Endothelial cell of umbilical vein (primary cell): ENCODE measurements around the gene BRF1. TPM values are rescaled to one million over a fixed set of nuclear protein-coding genes. Genes with fewer than 3 reads are reported as not detected.
"Not testable (repeated sequence)": the region's sequence is repeated elsewhere in the genome, so short reads cannot be mapped to it uniquely, and the experiment has no call there.

Experiments
- BruUV-seq: library from RNA; stranded (reverse); fragments of 400-500 nt; replicated peaks from 2 replicates; lab custom pipeline; 2021; lab: Mats Ljungman, UMichigan
- CTCF ChIA-PET: fragments of 300-600, 350-600 bp; sonication (Branson Sonifier 250); formaldehyde crosslinking; loops from one replicate; lab custom pipeline; 2021; ENCODE audit warnings: antibody characterized with exemption, inconsistent platforms; lab: Charles Lee
- POLR2A ChIA-PET: fragments of 300-600, 350-600 bp; sonication (Branson Sonifier 250); formaldehyde crosslinking; loops from one replicate; lab custom pipeline; 2021; ENCODE audit warnings: antibody characterized with exemption, inconsistent platforms; lab: Charles Lee
- DNase-seq: peaks from one replicate; pipeline ENCODE4 v3.0.0-alpha.2; 2011; ENCODE audit warnings: low read depth, low spot score
- FAIRE-seq: peaks from 2 replicates; lab custom pipeline; 2011; peaks lifted over from hg19 to GRCh38; lab: Jason Lieb, UNC
- H2AFZ ChIP-seq: 2 replicates; pipeline ENCODE4 v1.6.0; 2012; ENCODE audit warnings: low read depth, low read length, control low read depth, inconsistent platforms
- H3K27ac ChIP-seq: 2 replicates; pipeline ENCODE4 v1.5.1; 2011; ENCODE audit warnings: low read depth, mild to moderate bottlenecking, control low read depth, low read length, moderate library complexity; ENCODE audit not compliant: insufficient read depth
- H3K27me3 ChIP-seq, 2 experiments: 2 replicates each; pipeline versions ENCODE4 v1.6.0 to v1.6.1; 2011; ENCODE audit warnings: low read length in 2 of 2, mixed read lengths in 1 of 2; ENCODE audit not compliant: control insufficient read depth in 2 of 2, insufficient read depth in 2 of 2
- H3K36me3 ChIP-seq, 2 experiments: 2 replicates in 1 of 2; 3 replicates in 1 of 2; pipeline ENCODE4 v1.5.1; 2011; ENCODE audit warnings: low read length in 2 of 2, mild to moderate bottlenecking in 1 of 2, moderate library complexity in 1 of 2; ENCODE audit not compliant: control insufficient read depth in 2 of 2, insufficient read depth in 2 of 2; ENCODE audit errors: extremely low read depth in 1 of 2
- H3K4me1 ChIP-seq: 3 replicates; pipeline ENCODE4 v1.5.1; 2011; ENCODE audit warnings: mild to moderate bottlenecking, low read length; ENCODE audit not compliant: control insufficient read depth, insufficient read depth; ENCODE audit errors: extremely low read depth
- H3K4me2 ChIP-seq: 2 replicates; pipeline ENCODE4 v1.6.1; 2011; ENCODE audit warnings: low read length, control low read depth, mixed read lengths; ENCODE audit not compliant: insufficient read depth
- H3K4me3 ChIP-seq, 3 experiments: fragments of 200-600 bp in 1 of 3; sonication (generic), shearing (Covaris generic) in 1 of 3; replicated peaks in 1 of 3; 2 replicates each; pipeline ENCODE4 v1.5.1; 2011 to 2016; ENCODE audit warnings: control low read depth in 3 of 3, low read length in 3 of 3, mild to moderate bottlenecking in 2 of 3, inconsistent platforms in 1 of 3, low read depth in 1 of 3, moderate library complexity in 1 of 3; ENCODE audit not compliant: insufficient read depth in 1 of 3
- H3K79me2 ChIP-seq: 2 replicates; pipeline ENCODE4 v1.6.0; 2012; ENCODE audit warnings: low read length, inconsistent platforms; ENCODE audit not compliant: control insufficient read depth, insufficient read depth
- H3K9ac ChIP-seq: replicated peaks from 2 replicates; pipeline ENCODE3; 2011; ENCODE audit warnings: low read length, control low read depth; ENCODE audit not compliant: insufficient read depth; ENCODE audit errors: extremely low read depth
- H3K9me1 ChIP-seq: replicated peaks from 3 replicates; pipeline ENCODE4 v1.6.0; 2011; ENCODE audit warnings: mild to moderate bottlenecking, low read length; ENCODE audit not compliant: control insufficient read depth, insufficient read depth; ENCODE audit errors: extremely low read depth
- H3K9me3 ChIP-seq: replicated peaks from 2 replicates; pipeline ENCODE4 v1.5.1; 2012; ENCODE audit warnings: low read length, inconsistent platforms; ENCODE audit not compliant: control insufficient read depth, insufficient read depth
- H4K20me1 ChIP-seq: replicated peaks from 2 replicates; pipeline ENCODE3; 2011; ENCODE audit warnings: mild to moderate bottlenecking, low read length; ENCODE audit not compliant: control insufficient read depth, insufficient read depth; ENCODE audit errors: extremely low read depth
- CTCF ChIP-seq, 2 donors: IDR thresholded peaks; 1 replicate in 1 of 2; 2 replicates in 1 of 2; pipeline ENCODE4 v1.5.1; 2011; ENCODE audit warnings: low read length in 2 of 2, mild to moderate bottlenecking in 2 of 2, moderate library complexity in 2 of 2, control low read depth in 1 of 2, inconsistent platforms in 1 of 2, low read depth in 1 of 2; ENCODE audit not compliant: insufficient read depth in 1 of 2; ENCODE audit errors: extremely low read depth in 1 of 2
- EZH2 ChIP-seq: IDR thresholded peaks from 2 replicates; pipeline ENCODE4 v1.6.1; 2012; ENCODE audit warnings: borderline replicate concordance, low read depth, mild to moderate bottlenecking, moderate library complexity, low read length, inconsistent platforms; ENCODE audit not compliant: severe bottlenecking
- FOS ChIP-seq: IDR thresholded peaks from 2 replicates; pipeline ENCODE4 v1.6.1; 2011; ENCODE audit warnings: mild to moderate bottlenecking, low read length, moderate library complexity, borderline replicate concordance; ENCODE audit not compliant: insufficient read depth
- GATA2 ChIP-seq: IDR thresholded peaks from 2 replicates; pipeline ENCODE4 v1.7.0; 2011; ENCODE audit warnings: low read depth, mild to moderate bottlenecking, moderate library complexity, mixed read lengths, low read length; ENCODE audit not compliant: insufficient read length, insufficient read depth
- JUN ChIP-seq: IDR thresholded peaks from 2 replicates; pipeline ENCODE4 v1.6.1; 2011; ENCODE audit warnings: borderline replicate concordance, low read depth; ENCODE audit not compliant: insufficient read length, insufficient read depth
- MAX ChIP-seq: IDR thresholded peaks from 2 replicates; pipeline ENCODE4 v1.6.1; 2011; ENCODE audit not compliant: insufficient read depth, insufficient read length
- MYC ChIP-seq: IDR thresholded peaks from one replicate; pipeline ENCODE4 v1.6.1; 2011; ENCODE audit warnings: mild to moderate bottlenecking, low read depth, low read length
- POLR2A ChIP-seq: IDR thresholded peaks from 2 replicates; pipeline ENCODE4 v1.6.1; 2012; ENCODE audit warnings: low read depth, mild to moderate bottlenecking, control low read depth, low read length
- POLR2AphosphoS5 ChIP-seq: IDR thresholded peaks from 2 replicates; pipeline ENCODE4 v1.6.1; 2012; ENCODE audit warnings: low read depth, mild to moderate bottlenecking, control low read depth, low read length, moderate library complexity; ENCODE audit not compliant: insufficient read depth
- dilution Hi-C: fragments of 300-500 bp; cut with MboI; formaldehyde crosslinking; loops from one replicate; pipeline ENCODE4 v1.15.0; 2019; ENCODE audit warnings: low sequenced_read_pairs; ENCODE audit not compliant: extremely low pct_ligation_motif_present
- intact Hi-C: fragments of 100-400 bp; cut with micrococcal nuclease; formaldehyde crosslinking; loops from one replicate; pipeline ENCODE4 v1.10.0; 2022
- polyA plus RNA-seq, 4 experiments: library from polyadenylated mRNA; depleted of rRNA in 3 of 4; stranded (reverse) in 3 of 4; unstranded in 1 of 4; fragments of >200 nt; gene quantifications; 2 replicates each; pipeline versions ENCODE4 v1.2.1 to v1.2.3, GENCODE V29; 2011 to 2012; ENCODE audit warnings: missing spikeins in 1 of 4
- total RNA-seq: library from RNA; stranded (reverse); gene quantifications from 2 replicates; pipeline ENCODE4 v1.2.3, GENCODE V29; 2021

BRF1 gene
- total and polyA plus RNA-seq, 2 donors (not counting 3 experiments of a cell fraction or from before 2014, with no cell fraction given): 19.0 to 47.2 TPM

GRCh38 chr14:105303949-105304348, 3.1 kb upstream of the BRF1 start:
- H3K27me3 ChIP-seq: no peaks in the 10 kb centered on the region
- H3K27ac ChIP-seq: no peak overlapping the region
- no peak overlapping the region for H3K4me2 ChIP-seq
- no TSS peak for BruUV-seq
- no peak overlapping the region for H2AFZ ChIP-seq
- no peak overlapping the region for H3K4me3 ChIP-seq
- no peak for TF ChIP-seq MAX
- no peak for TF ChIP-seq POLR2A
- TF ChIP-seq EZH2: no peak
- no peak for TF ChIP-seq JUN
- TF ChIP-seq CTCF (IDR thresholded peaks at IDR 0.05; ENCODE audit: extremely low read depth in 1 of 2, insufficient read depth in 1 of 2, low read depth in 1 of 2, low read length in 2 of 2): no peak
- no peak for TF ChIP-seq MYC
- TF ChIP-seq POLR2AphosphoS5: no peak
- no peak for TF ChIP-seq GATA2
- TF ChIP-seq FOS: no peak
- dilution Hi-C loops: no loop called here
- CTCF ChIA-PET: no interaction called here
- intact Hi-C loops: loop anchor here (5.0 to 10.0 kb wide), 3 partner anchors 59 to 327 kb away; partner anchors contain the start of genes AHNAK2, BTBD6 and MTA1
- no peaks in the 10 kb centered on the region for H3K9me3 ChIP-seq
- H3K9ac ChIP-seq: no peak overlapping the region
- POLR2A ChIA-PET: no interaction called here
- DNase-seq (no peak), FAIRE-seq (no peak)
- peaks cover 12% of the 10 kb centered on the region for H3K79me2 ChIP-seq
- no peaks in the 10 kb centered on the region for H3K9me1 ChIP-seq
- H3K4me1 ChIP-seq: peaks cover 9% of the 10 kb centered on the region
- no peaks in the 10 kb centered on the region for H4K20me1 ChIP-seq
- H3K36me3 ChIP-seq: no peaks in the 10 kb centered on the region

- Histone ChIP-seq H3K79me2 (peaks cover 21% of the 10 kb centered on the region), H3K4me2 (peak overlapping the region; percentile 51), H3K4me3 (peak overlapping the region in 1 of 3 experiments; percentile 79)
- intact Hi-C loops: loop anchor here (1.0 to 10.0 kb wide), 7 partner anchors 11 to 325 kb away; partner anchors contain the start of genes AHNAK2, BTBD6, MTA1 and TEDC1
- POLR2A ChIA-PET, BruUV-seq, H3K9me1 ChIP-seq, dilution Hi-C loops, H3K4me1 ChIP-seq, H3K36me3 ChIP-seq, DNase-seq, H4K20me1 ChIP-seq, H2AFZ ChIP-seq, H3K27me3 ChIP-seq, H3K9ac ChIP-seq, FAIRE-seq, H3K9me3 ChIP-seq, H3K27ac ChIP-seq: not testable (repeated sequence)
- CTCF ChIA-PET: interaction anchor here (0.8 to 3.8 kb wide), 3 partner anchors 43 to 212 kb away, joined by 3 to 22 read pairs (median 5); no protein-coding TSS in a partner anchor
Measured at GRCh38 chr14:105301915-105302249, 1.1 kb upstream of the BRF1 start.
